ENCODE measurements around the gene APLNR. TPM values are rescaled to one million over a fixed set of nuclear protein-coding genes. Genes with fewer than 3 reads are reported as not detected.

Gene APLNR
- total RNA-seq, 1 experiment from 2014 or later: 0.39 TPM

GRCh38 chr11:57249384-57250319 is 12.6 kb upstream of the APLNR start:
- Histone ChIP-seq H3K79me2 (ENCODE audit: insufficient read depth, low read length) (no peaks in the 10 kb centered on the region), H2BK20ac (ENCODE audit: low read depth, low read length, poor library complexity, severe bottlenecking) (no peak overlapping the region), H3K14ac (ENCODE audit: insufficient read depth, low read length) (no peak overlapping the region), H3K79me1 (ENCODE audit: insufficient read depth, low read depth, low read length, poor library complexity, severe bottlenecking) (no peaks in the 10 kb centered on the region), H2AK5ac (ENCODE audit: insufficient read length, low read length) (no peak overlapping the region), H4K91ac (ENCODE audit: insufficient read length, low read depth, low read length) (no peak overlapping the region), H3K9me3 (ENCODE audit: control insufficient read depth, low read depth, low read length) (no peaks in the 10 kb centered on the region), H3K4ac (ENCODE audit: low read depth, low read length) (no peak overlapping the region), H3K4me2 (ENCODE audit: insufficient read depth, insufficient read length, low read length) (no peak overlapping the region), H2BK15ac (ENCODE audit: low read depth, low read length) (no peak overlapping the region), H3K4me1 (ENCODE audit: insufficient read depth, low read length) (no peaks in the 10 kb centered on the region), H2AFZ (ENCODE audit: low read length) (no peak overlapping the region), H3K23ac (ENCODE audit: insufficient read length, low read depth, low read length) (no peak overlapping the region), H3K18ac (ENCODE audit: insufficient read length, low read depth, low read length) (no peak overlapping the region), H4K8ac (replicated peaks; ENCODE audit: insufficient read length, low read depth, low read length) (no peak overlapping the region), H2BK5ac (ENCODE audit: insufficient read length, low read length) (no peak overlapping the region), H2BK12ac (ENCODE audit: insufficient read length, low read depth, low read length) (no peak overlapping the region), H4K5ac (ENCODE audit: insufficient read length, low read depth, low read length) (no peak overlapping the region), H2BK120ac (ENCODE audit: low read depth, low read length, poor library complexity, severe bottlenecking) (no peak overlapping the region), H3K27me3 (ENCODE audit: insufficient read depth, low read length) (no peaks in the 10 kb centered on the region), H4K20me1 (ENCODE audit: control insufficient read depth, insufficient read depth, insufficient read length) (no peaks in the 10 kb centered on the region), H3K56ac (ENCODE audit: insufficient read length, low read depth, low read length) (no peak overlapping the region), H3K9ac (ENCODE audit: extremely low read depth, insufficient read length, low read length) (no peak overlapping the region), H3K23me2 (ENCODE audit: insufficient read length, low read depth, low read length, poor library complexity, severe bottlenecking) (no peaks in the 10 kb centered on the region), H3K27ac (ENCODE audit: insufficient read length, low read depth, low read length) (no peak overlapping the region), H3T11ph (ENCODE audit: low read length) (no peak overlapping the region)
- no peak for DNase-seq
- no peak overlapping the region for H3K4me3 Mint-ChIP-seq
- H3K4me1 Mint-ChIP-seq: peaks cover 0 to 3% of the 10 kb centered on the region in 2 experiments; a peak in 2 of 4 replicates
- peak overlapping the region in 1 of 3 experiments; percentile 25; a peak in 2 of 7 replicates for H3K27ac Mint-ChIP-seq
- no CpG with 5 or more reads among the region's 10 CpGs for WGBS (ENCODE audit: extremely low coverage, insufficient read length, low lambda C conversion rate)
- no peaks in the 10 kb centered on the region; a peak in 1 of 5 replicates for H3K9me3 Mint-ChIP-seq
- TF ChIP-seq, protein P1, sequence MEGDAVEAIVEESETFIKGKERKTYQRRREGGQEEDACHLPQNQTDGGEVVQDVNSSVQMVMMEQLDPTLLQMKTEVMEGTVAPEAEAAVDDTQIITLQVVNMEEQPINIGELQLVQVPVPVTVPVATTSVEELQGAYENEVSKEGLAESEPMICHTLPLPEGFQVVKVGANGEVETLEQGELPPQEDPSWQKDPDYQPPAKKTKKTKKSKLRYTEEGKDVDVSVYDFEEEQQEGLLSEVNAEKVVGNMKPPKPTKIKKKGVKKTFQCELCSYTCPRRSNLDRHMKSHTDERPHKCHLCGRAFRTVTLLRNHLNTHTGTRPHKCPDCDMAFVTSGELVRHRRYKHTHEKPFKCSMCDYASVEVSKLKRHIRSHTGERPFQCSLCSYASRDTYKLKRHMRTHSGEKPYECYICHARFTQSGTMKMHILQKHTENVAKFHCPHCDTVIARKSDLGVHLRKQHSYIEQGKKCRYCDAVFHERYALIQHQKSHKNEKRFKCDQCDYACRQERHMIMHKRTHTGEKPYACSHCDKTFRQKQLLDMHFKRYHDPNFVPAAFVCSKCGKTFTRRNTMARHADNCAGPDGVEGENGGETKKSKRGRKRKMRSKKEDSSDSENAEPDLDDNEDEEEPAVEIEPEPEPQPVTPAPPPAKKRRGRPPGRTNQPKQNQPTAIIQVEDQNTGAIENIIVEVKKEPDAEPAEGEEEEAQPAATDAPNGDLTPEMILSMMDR (conservative IDR thresholded peaks at IDR 0.05): peak; percentile 92
- H3K27me3 Mint-ChIP-seq (ENCODE audit: low read depth): peaks cover 3% of the 10 kb centered on the region
- no peaks in the 10 kb centered on the region for H3K36me3 Mint-ChIP-seq (ENCODE audit: insufficient read depth in 1 of 3, low read depth in 3 of 3)
